Activated effector memory CD4-positive, alpha-beta T cell treated with Interleukin-2 at 50 U/mL for 16 hours (primary cell): Measurements from ENCODE around the gene SULT1A1.
"Not testable (repeated sequence)": the region's sequence is repeated elsewhere in the genome, so short reads cannot be mapped to it uniquely, and the experiment has no call there.

Experiments
- DNase-seq: peaks from one replicate; pipeline ENCODE4 v3.0.0-alpha.2; 2020

Gene SULT1A1

DNA sequence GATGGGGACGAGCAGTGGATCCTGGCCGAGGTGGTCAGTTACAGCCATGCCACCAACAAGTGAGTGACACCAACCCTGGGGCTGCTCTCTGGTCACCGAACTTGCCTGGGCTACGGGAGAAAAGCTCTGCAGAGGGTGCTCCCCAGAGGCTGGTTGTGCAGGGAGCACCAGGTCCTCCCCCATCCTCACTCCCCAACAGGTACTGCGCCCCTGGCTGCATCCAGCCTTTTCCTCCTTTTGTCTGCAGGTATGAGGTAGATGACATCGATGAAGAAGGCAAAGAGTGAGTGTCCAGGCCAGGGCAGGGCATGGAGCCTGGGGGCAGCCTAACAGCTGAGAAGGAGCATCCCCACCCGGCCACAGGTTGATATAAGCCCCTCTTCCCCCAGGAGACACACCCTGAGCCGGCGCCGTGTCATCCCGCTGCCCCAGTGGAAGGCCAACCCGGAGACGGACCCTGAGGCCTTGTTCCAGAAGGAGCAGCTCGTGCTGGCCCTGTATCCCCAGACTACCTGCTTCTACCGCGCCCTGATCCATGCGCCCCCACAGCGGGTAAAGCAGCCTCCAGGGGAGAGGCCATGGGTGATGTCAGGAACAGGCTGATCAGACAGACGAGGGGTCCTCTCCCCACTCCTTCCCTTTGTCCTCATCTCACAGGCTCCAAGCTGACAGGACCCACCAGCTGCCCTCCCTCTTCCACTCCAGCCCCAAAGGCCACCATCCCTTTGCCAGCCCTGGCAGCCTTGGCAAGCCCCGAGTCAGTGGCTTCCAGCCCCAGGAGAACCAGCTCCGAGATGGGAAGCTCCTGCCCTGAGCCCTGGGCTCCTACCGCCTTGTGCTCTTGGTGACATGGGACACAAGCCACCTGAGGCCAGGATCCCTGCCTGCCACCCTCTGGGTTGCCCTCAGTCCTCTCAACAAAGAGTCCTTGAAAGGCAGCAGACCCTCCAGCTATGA, 19.2 kb downstream of the SULT1A1 start:
- no peak for DNase-seq

DNA sequence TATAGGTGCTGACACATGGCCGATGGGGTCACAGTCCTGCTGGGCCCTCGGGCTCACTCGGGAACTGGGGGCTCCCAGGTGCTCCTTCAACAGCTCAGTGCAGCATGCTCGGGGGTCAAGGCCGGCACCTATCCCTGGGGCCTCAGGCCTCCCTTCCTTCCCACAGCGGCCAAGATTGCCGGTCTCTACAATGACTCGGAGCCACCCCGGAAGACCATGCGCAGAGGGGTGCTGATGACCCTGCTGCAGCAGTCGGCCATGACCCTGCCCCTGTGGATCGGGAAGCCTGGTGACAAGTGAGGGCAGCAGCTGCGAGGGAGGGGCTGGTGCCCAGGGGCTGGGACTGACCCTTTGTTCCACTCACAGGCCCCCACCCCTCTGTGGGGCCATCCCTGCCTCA, 19.9 kb downstream of the SULT1A1 start:
- DNase-seq, result no peak

DNA sequence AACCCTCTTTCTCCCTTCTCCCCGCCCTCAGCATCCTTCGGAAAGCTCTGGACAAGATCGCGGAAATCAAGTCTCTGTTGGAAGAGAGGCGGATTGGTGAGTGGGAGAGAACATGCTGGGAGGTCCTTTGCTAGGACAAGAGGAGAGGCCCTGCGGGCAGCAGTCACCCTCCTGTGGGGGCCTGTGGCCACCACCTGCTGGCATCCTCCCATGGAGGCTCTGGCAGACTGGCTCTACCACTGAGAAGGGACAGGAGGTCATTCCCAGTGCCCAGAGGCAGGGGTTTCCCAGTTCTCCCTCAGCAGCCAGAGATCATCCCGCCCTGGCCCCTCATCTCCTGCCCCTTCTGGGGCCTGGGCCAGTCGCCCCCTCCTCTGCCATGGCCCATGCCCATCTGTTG, 20.8 kb downstream of the SULT1A1 start:
- no peak for DNase-seq

DNA sequence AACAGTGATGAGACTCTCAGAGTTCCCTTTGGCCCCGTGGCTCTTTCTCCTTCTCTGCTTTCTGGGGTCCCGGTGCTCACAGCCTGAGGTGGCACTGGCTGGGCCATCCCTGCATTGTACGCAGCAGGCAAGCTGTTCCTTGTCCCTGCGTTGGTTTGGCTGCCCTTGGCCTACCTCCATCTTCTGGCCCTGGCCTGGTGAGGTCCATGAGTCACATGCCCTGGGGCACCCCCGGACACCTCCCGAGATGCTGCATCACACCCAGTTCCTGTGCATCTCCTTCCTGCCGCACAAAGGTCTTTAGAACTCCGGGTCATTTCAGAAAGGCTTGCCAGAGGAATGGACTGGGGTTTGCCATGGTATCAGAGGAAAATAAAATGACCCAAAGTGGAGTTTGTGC, 22.5 kb downstream of the SULT1A1 start:
- DNase-seq, result no peak

DNA sequence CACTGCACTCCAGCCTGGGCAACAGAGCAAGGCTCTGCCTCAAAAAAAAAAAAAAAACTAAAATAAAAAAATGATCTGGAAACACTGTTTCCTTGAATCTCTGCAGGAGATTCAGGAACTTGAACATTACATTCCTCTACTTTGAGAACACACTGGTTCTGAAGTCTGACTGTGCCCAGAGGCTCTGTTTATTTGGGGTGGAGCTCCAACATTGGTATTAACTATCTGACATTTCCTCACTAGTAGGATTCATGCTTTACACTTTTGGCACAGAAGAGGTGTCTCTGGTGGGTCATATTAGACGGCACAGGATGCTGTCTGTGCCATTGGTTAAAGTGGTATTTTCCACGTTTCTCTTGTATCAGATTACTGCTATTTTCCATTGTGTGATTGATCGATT, 23.4 kb downstream of the SULT1A1 start:
- no peak for DNase-seq

DNA sequence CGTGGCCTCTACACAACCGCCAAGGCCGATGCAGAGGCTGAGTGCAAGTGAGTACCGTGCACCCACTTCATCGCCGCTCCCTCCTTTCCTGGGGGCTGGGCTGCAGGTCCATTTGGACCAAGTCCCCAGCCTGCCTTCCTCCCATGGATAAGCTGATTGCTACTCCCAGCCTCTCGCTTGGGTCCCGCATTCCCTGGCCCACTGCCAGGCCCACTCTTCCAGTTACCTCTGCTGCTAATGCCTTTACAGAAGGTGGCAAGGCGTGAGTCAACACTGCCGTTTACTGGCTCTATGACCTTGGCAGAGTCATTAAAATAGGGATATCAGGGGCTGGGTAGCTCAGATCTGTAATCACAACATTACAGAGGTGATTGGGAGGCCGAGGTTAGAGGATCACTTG, 24.2 kb downstream of the SULT1A1 start:
- no peak for DNase-seq

DNA sequence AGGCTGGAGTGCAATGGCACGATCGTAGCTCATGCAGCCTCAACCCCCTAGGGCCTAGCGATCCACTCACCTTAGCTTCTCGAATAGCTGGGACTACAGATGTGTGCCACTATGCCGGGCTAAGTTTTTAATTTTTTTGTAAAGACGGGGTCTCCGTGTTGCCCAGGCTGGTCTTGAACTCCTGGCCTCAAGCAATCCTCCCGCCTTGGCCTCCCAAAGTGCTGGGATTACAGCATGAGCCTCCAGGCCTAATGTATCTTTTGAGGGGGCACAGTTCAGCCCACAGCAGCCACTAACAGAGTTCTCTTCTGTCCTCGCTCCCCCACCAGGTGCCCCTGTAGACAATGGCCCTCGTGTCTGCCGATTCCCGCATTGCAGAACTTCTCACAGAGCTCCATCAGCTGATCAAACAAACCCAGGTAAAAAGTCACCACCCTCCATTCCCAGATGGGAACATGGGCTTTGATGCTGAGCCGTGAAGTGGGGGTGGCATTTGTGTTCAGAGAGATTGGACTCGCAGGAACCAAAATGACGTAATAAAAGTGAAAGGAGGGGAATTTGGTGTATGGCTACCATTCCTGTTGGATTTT, 29.0 kb downstream of the SULT1A1 start:
- DNase-seq, result no peak

DNA sequence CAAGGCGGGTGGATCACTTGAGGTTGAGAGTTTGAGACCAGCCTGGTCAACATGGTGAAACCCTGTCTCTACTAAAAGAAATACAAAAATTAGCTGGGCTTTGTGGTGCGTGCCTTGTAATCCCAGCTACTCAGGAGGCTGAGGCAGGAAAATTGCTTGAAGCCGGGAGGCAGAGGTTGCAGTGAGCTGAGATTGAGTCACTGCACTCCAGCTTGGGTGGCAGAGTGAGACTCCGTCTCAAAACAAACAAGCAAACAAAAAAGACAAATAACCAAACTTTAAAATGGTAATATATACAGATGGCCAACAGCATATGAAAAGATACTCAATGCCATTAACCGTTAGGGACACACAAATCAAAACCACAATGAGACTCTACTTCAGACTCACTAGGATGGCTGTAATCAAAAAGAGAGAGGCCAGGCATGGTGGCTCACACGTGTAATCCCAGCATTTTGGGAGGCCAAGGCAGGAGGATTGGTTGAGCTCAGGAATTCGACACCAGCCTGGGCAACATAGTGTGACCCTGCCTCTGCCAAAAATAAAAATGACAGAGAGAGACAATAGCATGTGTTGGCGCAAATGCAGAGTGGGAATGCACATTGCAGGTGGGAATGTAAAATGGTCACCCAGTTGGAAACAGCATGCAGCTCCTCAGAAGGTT, 34.3 kb downstream of the SULT1A1 start:
- DNase-seq, result no peak

DNA sequence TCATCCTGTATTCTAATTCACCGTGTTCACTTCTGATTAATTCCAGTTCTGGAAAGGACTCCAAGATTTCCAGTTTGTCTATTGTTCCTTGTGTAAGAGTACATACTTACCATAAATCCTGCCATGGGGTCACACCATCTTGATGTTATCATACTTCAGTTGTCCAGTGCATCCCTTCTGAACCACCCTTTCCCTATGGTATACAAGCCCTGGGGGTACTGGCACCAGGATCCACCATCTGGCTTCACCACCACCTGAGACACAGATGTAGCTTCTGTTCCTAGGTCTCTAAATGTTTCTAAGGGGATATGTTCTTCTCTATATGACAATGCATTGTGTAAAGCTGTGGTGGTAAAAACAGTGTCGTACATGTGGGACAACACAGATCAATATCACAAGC, 34.9 kb downstream of the SULT1A1 start:
- DNase-seq, result no peak

DNA sequence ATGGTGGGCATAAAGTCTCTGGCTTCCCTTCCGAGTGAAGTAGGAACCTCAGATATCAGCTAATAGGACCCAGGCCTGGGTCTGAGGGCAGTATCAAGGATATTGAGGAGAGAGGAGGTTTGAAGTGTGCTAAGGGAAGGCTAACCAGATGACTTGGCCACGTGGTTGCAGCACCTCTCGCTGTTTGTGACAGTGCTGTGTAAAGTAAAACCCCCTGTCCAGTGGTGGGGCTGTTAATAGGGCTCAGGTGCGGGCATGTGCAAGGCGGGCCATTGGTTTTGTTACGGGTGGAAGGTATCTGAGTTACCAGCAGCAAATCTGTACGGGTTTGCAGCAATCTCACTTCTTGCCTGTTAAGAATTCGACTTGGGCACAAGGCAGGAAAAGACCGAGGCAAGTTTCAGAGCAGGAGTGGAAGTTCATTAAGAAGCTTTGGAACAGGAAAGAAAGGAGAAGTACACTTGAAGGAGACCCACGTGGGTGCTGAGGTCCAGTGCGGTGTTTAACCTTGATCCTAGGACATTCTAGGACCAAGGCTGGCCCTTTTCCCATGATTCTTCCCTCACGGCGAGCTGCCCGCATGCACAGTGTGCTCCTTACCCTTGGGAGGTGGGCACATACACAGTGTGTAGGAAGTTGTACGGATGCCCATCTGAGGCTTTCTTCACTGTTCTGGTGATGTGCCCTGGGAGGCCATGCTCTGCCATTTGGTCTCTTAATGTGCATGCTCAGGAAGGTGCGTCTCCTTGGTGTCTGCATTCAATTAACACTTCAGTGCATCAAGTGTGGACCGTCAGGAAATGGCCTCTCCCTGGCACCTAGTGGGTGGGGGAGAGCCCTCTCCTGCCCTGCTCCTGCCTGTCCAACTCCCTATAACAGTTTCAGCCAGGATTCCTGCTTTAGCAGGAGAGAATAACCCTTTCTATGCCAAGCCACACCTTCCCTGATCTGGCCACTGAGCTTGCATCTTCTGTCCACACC, 35.8 kb downstream of the SULT1A1 start:
- no peak for DNase-seq

DNA sequence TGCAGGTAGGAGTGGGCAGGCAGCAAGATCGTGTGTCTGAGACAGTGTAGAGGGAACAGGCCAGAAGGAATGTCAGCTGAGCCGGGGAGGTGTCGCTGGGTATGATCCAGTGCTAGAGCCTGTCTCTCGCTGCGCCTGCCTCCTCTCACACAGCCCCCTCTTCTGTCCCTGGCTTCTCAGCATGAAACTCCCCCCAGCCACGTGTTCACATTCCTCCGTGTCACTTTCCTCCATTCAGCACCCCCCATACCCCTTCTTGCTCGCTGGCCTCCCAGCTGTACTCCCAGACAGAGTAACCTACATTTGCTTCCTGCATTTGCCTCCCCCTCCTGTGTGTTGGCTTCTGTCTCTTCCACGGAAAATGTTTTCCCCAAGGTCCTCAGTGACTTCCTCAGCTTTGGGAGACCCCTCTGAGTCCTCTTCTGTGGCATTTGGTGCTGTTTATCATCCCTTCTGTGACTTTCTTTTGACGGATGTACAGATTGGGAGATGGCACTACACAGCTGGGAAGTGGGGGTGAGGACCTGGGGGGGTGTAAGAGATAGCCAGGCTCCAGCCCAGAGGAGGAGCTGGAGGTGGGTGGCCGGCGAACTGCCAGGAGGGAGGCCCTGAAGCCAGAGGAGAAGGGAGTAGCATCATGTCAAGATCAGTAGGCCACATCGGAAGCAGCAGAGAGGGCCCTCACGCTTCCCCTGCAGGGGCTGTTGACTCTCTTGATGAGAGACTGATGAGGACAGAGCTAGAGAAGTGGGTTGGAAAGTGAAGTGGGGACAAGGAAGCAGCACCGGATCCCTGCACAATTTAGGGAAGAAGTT, 36.9 kb downstream of the SULT1A1 start:
- DNase-seq, result no peak

DNA sequence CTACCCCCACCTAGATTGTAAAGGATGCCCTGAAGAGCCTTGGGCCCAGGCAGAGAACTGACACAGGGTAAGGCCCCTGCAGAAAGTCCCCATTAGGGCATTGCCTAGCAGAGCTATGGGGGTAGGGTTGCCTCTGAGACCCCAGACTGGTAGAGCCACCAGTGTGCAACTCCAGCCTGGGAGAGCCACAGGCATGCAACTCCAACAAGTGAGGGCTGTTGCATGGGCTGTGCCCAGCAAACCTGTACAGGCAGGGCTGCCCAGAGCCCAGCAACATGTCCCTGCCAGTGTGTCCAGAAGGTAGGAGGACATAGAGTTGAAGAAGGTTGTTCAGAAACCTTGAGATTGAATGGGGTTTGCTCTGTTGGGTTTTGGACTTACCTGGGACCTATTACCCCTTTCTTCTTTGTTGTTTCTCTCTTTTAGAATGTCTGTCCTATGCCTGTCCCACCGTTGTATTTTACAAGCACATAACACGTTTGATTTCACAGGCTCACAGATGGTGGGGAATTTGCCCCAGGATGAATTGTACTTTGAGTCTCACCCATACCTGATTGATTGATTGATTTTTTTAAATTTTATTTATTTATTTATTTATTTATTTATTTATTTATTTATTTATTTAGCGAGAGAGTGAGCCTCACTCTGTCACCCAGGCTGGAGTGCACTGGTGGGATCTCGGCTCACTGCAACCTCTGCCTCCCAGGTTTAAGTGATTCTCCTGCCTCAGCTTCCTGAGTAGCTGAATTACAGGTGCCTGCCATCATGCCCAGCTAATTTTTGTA, 39.7 kb downstream of the SULT1A1 start:
- DNase-seq, result no peak

DNA sequence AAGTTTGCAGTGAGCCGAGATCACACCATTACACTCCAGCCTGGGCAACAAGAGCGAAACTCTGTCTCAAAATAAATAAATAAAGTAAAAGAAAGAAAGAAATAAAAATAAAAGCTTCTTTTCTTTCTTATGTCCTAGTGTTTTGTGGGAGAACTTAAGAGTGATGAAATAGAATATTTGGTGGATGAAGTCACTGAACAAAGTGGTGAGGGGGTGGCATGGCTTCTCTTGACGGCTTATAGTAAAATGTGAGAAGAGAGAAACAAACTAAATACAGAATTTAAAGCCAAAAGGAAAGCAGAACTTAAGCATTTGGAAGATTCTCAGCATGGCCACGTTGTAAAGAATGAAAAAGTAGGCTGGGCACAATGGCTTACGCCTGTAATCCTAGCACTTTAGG, 40.8 kb downstream of the SULT1A1 start:
- DNase-seq, result no peak

DNA sequence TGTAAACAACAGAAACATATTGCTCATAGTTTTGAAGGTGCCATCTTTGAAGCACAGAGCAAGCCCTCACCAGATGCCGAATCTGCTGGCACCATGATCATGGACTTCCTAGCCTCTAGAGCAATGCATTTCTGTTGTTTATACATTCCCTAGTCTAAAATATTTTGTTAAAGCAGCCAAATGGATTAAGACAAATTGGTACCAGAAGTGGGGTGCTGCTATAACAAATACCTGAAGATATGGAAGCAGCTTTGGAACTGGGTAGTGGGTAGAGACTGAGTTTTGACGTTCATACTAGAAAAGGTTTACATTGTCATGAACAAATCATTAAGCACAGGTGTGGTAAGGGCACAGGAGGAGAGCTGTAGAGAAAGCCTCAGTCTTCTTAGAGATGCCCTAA, 42.6 kb downstream of the SULT1A1 start:
- no peak for DNase-seq

DNA sequence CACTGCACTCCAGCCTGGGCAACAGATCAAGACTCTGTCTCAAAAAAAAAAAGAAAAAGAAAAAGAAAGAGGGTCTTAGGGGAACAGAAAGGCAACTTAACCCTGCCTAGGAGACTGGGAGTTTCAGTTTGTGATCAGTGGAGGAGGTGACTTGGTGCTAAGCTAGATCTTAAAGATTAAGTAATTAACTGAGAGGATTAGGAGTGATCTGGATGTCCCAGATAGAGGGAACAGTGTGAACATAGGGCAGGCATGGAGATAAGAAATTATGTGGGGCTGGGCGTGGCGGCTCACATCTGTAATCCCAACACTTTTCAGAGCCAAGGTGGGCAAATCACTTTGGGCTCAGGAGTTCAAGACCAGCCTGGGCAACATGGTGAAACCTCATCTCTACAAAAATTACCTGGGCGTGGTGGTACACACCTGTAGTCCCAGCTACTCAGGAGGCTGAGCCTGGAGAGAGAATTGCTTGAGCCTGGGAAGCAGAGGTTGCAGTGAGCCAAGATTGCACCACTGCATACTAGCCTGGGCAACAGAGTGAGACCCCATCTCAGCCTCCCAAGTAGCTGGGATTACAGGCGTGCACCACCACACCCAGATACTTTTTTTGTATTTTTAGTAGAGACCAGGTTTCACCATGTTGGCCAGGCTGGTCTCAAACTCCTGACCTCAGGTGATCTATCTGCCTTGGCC, 43.5 kb downstream of the SULT1A1 start:
- DNase-seq, result not testable (repeated sequence)

DNA sequence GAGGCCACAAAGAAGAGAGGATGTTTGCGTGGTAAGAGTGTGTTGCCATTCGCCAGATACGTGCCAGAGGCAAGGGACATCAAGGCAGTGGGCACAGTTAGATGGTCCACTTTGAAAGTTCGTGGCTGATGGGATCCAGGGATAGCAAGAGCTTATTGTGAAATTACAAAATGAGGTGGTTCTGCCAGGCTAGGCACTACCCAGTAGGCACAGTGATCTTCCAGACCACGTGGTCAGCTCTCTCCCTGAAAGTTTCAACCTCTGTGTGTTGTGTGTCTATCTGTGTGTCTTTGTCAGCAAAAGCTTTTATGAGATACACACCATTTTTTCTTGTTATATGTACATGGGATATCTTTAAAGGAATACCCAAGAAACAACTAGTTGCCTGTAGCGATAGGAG, 46.6 kb downstream of the SULT1A1 start:
- no peak for DNase-seq

DNA sequence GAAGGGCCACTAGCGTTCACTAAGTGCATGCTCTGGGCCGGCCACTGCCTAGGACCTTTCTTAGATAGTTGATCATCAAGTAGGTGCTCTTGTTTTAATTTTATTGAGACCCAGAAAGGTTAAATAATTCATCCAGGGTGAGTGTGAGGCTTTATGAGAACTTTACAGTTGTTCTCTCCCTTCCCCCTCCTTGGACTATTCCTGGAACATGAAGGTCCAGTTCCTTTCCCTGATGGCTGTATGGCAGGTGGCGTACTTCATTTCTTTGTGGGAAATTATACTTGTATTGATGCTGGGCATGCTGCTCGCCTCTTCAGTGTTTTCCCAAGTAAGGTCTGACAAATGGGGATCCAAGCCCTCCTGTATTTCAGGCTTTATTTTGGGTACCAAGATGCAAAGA, 47.6 kb downstream of the SULT1A1 start:
- no peak for DNase-seq

DNA sequence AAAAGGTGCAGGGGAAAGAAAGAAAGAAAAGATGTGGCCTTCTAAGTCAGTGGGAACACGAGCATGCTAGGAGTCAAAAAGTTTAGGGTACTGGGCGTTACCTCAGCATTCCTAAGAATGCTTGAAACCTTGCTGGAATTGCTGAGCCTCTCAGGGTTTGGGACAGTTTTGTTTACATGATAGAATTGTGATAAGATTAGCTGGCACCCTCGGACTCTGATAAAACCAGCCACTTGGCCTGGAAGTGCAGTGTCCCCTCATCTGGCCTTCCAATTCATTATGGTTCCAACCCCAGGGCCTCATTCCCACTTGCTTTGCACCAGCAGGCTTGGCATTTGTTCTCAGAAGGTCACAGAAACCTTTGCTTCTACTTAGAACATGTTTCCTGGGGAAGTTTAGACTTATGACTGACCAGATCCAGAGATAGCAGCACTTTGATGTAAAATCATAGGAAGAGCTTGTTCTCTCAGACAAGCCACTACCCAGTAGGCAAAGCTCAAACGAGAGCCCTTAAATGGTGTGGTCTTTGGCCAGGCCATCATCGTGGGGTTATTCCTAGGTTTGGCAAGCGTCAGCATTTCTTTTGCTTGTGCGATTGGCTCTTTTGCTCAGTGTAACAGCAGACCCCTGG, 48.2 kb downstream of the SULT1A1 start:
- DNase-seq, result no peak

DNA sequence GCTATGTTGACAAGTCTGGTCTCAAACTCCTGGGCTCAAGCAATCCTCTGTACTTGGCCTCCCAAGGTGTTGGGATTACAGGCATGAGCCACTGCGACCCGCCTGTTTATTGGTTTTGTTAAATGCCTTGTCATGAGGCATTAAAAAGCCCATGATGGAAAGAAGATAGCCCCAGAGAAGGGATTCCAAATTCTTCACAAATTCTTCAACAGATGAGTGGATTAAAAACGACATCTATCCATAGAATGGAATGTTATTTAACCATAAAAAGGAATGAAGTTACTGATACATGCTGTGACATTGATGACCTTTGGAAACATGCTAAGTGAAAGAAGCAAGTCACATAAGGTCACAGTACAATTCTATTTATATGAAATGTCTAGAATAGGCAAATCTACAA, 51.4 kb downstream of the SULT1A1 start:
- DNase-seq, result no peak

DNA sequence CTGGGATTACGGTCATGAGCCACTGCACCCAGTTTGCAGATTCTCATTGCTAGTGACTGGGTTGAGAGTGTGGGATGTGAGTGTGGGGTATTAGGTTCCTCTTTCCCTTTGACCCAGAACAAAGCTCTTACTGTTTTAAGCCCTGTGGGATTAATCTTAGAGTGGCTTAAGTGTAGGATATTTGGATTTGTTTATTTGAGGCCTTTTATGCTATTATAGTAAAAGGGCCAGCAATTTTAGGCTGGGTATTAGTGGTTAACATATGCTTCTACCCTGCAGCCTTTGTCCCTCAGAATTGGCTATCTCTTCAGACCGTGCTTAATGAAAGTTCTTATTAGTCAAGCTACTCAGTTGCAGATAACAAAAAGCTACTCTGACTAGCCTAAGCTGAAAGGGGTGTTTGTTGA, 52.9 kb downstream of the SULT1A1 start:
- no peak for DNase-seq
